ENCODE data around the gene TRHDE. TPM values are rescaled to one million over a fixed set of nuclear protein-coding genes. Genes with fewer than 3 reads are reported as not detected.
"Not testable (repeated sequence)": the region's sequence is repeated elsewhere in the genome, so short reads cannot be mapped to it uniquely, and the experiment has no call there.

Gene TRHDE
- total RNA-seq, 2 donors from 2014 or later: 10.9 to 73.2 TPM

DNA sequence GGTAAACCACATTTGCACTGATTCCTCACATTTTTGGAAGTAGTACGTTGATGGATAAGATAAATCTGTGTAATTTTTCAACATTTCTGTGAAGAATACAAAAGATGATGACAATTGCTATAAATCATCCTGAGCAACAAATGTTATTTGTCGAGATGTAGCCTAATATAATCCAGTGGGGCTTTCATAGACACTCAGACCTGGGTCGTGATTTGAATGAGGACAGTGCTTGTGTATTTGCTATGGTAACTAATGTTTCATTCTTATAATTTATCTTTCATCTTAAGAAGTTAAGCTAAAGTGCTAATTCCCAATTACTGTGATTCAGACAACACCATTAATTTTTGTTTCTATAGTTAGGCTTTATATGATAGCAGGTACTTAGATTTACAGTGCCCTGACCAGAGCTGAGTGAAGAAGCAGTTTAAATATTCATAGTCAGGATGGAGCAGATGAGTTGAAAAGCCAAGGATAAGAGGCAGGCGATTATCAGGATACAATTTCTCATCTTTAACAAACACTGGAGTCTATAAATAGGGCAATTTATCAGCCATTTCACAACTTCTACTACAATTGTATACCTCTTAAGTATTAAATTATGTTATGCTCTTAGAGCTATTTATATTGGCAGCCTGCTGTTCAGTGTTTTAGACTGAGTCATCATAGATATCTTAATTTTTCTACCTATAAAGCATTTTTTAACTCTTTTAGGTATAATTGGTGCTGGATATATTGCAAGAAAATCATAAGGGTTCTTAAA lies 359.9 kb downstream of the TRHDE start:
- no peaks in the 10 kb centered on the region for H3K4me1 ChIP-seq
- no peak overlapping the region for H3K4me3 ChIP-seq

DNA sequence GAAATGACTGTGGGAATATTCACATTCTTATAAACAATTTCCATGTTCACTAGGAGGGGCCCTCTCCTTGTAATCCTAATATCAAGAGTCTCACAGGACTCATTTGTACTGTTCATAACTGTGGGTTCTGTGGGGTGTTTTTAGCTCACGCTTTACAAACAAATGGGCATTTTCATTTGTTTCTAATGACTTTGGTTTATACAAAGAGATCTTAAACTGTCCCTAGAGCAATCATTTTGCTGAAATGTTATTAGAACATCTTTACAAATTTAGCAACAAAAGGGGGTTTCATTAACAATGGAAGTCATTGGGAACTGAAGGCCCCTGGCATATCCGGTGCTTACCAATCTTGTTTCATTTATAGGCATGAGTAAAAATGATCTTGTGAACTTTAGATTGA lies 370.5 kb downstream of the TRHDE start:
- Histone ChIP-seq H3K9me3 (no peaks in the 10 kb centered on the region), H3K27me3 (no peaks in the 10 kb centered on the region), H3K4me1 (no peaks in the 10 kb centered on the region), H3K27ac (no peak overlapping the region), H3K36me3 (replicated peaks in 1 of 2; ENCODE audit: insufficient read depth in 1 of 2, low read depth in 2 of 2) (no peaks in the 10 kb centered on the region), H3K4me3 (no peak overlapping the region)
- 86 to 93% methylated on average over 2 of the region's 2 CpGs for WGBS, 2 donors
- DNase-seq: no peak
- intact Hi-C loops (cut with DNase I): no loop called here
- TF ChIP-seq, protein P1, sequence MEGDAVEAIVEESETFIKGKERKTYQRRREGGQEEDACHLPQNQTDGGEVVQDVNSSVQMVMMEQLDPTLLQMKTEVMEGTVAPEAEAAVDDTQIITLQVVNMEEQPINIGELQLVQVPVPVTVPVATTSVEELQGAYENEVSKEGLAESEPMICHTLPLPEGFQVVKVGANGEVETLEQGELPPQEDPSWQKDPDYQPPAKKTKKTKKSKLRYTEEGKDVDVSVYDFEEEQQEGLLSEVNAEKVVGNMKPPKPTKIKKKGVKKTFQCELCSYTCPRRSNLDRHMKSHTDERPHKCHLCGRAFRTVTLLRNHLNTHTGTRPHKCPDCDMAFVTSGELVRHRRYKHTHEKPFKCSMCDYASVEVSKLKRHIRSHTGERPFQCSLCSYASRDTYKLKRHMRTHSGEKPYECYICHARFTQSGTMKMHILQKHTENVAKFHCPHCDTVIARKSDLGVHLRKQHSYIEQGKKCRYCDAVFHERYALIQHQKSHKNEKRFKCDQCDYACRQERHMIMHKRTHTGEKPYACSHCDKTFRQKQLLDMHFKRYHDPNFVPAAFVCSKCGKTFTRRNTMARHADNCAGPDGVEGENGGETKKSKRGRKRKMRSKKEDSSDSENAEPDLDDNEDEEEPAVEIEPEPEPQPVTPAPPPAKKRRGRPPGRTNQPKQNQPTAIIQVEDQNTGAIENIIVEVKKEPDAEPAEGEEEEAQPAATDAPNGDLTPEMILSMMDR (IDR thresholded peaks at IDR 0.05): no peak
- no peak for TF ChIP-seq POLR2A (IDR thresholded peaks at IDR 0.05)
- no peak for ATAC-seq

More for the DNA sequence above, 359.9 kb downstream of the TRHDE start:
- no peak for ATAC-seq
- H3K27ac ChIP-seq: no peak overlapping the region
- WGBS, 2 donors: 66 to 69% methylated on average over 4 of the region's 4 CpGs
- peaks cover 0 to 3% of the 10 kb centered on the region in 2 donors for H3K36me3 ChIP-seq (replicated peaks in 1 of 2; ENCODE audit: insufficient read depth in 1 of 2, low read depth in 2 of 2)
- H3K27me3 ChIP-seq: no peaks in the 10 kb centered on the region
- intact Hi-C loops (cut with DNase I): no loop called here
- DNase-seq: no peak
- no peaks in the 10 kb centered on the region for H3K9me3 ChIP-seq
- TF ChIP-seq, protein P1 (IDR thresholded peaks at IDR 0.05): no peak
- no peak for TF ChIP-seq POLR2A (IDR thresholded peaks at IDR 0.05)

GRCh38 chr12:72647139-72647538 lies 375.0 kb downstream of the TRHDE start:
- Histone ChIP-seq H3K36me3 (replicated peaks in 1 of 2; ENCODE audit: insufficient read depth in 1 of 2, low read depth in 2 of 2) (no peaks in the 10 kb centered on the region), H3K4me3 (no peak overlapping the region), H3K27me3 (no peaks in the 10 kb centered on the region), H3K27ac (no peak overlapping the region), H3K9me3 (no peaks in the 10 kb centered on the region), H3K4me1 (no peaks in the 10 kb centered on the region)
- DNase-seq (no peak), ATAC-seq (no peak)
- intact Hi-C loops (cut with DNase I): no loop called here
- TF ChIP-seq POLR2A (IDR thresholded peaks at IDR 0.05): no peak
- TF ChIP-seq, protein P1 (IDR thresholded peaks at IDR 0.05): no peak

- H3K9me3 ChIP-seq: no peaks in the 10 kb centered on the region
- no peaks in the 10 kb centered on the region for H3K36me3 ChIP-seq (replicated peaks in 1 of 2; ENCODE audit: insufficient read depth in 1 of 2, low read depth in 2 of 2)
- H3K4me1 ChIP-seq: no peaks in the 10 kb centered on the region
- intact Hi-C loops (cut with DNase I): no loop called here
- no peak overlapping the region for H3K4me3 ChIP-seq
- H3K27me3 ChIP-seq: no peaks in the 10 kb centered on the region
- H3K27ac ChIP-seq: no peak overlapping the region
- TF ChIP-seq, protein P1 (IDR thresholded peaks at IDR 0.05): no peak
- no peak for TF ChIP-seq POLR2A (IDR thresholded peaks at IDR 0.05)
- ATAC-seq (no peak), DNase-seq (no peak)
These were observed 386.4 kb downstream of the TRHDE start for GRCh38 chr12:72658615-72659014.

GRCh38 chr12:72660174-72660573 lies 388.0 kb downstream of the TRHDE start:
- H3K27me3 ChIP-seq; intact Hi-C loops (cut with DNase I); H3K4me3 ChIP-seq; H3K9me3 ChIP-seq; DNase-seq; H3K36me3 ChIP-seq (replicated peaks in 1 of 2; ENCODE audit: insufficient read depth in 1 of 2, low read depth in 2 of 2); H3K4me1 ChIP-seq; ATAC-seq; H3K27ac ChIP-seq: not testable (repeated sequence)
- 82 to 86% methylated on average over 6 to 7 of the region's 7 CpGs for WGBS, 2 donors
